HEK293T (cell line): Measurements from ENCODE around the gene LPIN1.

Experiments used
- BHLHE40 ChIP-seq: fragments of 450-650 bp; IDR thresholded peaks from 2 replicates; pipeline ENCODE4 v1.6.1; 2016; ENCODE audit warnings: mild to moderate bottlenecking, moderate library complexity, borderline replicate concordance
- LEF1 ChIP-seq: fragments of 450-650 bp; IDR thresholded peaks from 2 replicates; pipeline ENCODE4 v1.6.1; 2017; ENCODE audit warnings: mild to moderate bottlenecking, borderline replicate concordance
- SP1 ChIP-seq: fragments of 450-650 bp; IDR thresholded peaks from 2 replicates; pipeline ENCODE4 v1.6.1; 2017
- SUZ12 ChIP-seq: fragments of 450-650 bp; IDR thresholded peaks from 2 replicates; pipeline ENCODE4 v1.6.1; 2016; ENCODE audit warnings: mild to moderate bottlenecking
- TF ChIP-seq, protein P1 (sequence below): fragments of 450-650 bp; IDR thresholded peaks from 2 replicates; pipeline ENCODE4 v1.6.1; 2016

DNA sequence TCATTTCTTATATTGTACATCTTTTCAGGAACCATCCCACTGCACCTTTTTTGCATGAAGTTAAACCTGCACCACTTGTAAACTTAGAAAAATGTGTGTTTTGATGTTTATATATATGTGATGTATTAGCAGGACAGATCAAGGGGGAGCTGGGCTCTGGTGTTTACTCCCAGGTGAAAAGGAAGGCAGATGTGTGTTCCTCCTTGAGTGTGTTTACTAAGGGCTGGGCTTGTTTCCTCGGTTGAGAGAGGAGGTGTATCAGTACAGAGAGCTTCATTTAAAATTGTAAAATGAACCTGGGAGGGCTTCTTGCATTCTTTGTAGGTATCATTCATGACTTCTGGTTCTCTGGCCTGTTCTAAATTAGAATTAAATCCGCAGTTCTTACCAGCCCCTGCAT lies 14.8 kb downstream of the LPIN1 start:
- TF ChIP-seq SUZ12 (no peak), SP1 (no peak), LEF1 (no peak), BHLHE40 (no peak)
- TF ChIP-seq, protein P1, sequence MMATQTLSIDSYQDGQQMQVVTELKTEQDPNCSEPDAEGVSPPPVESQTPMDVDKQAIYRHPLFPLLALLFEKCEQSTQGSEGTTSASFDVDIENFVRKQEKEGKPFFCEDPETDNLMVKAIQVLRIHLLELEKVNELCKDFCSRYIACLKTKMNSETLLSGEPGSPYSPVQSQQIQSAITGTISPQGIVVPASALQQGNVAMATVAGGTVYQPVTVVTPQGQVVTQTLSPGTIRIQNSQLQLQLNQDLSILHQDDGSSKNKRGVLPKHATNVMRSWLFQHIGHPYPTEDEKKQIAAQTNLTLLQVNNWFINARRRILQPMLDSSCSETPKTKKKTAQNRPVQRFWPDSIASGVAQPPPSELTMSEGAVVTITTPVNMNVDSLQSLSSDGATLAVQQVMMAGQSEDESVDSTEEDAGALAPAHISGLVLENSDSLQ, result no peak
